NCI-H82 treated with DMSO at 0.1 percent for 48 hours (cell line): ENCODE measurements around the gene LHCGR.

Experiments used
- DNase-seq: peaks from one replicate; lab custom pipeline; 2025; ENCODE audit not compliant: unreplicated experiment; lab: John Stamatoyannopoulos, UW

LHCGR gene

DNA sequence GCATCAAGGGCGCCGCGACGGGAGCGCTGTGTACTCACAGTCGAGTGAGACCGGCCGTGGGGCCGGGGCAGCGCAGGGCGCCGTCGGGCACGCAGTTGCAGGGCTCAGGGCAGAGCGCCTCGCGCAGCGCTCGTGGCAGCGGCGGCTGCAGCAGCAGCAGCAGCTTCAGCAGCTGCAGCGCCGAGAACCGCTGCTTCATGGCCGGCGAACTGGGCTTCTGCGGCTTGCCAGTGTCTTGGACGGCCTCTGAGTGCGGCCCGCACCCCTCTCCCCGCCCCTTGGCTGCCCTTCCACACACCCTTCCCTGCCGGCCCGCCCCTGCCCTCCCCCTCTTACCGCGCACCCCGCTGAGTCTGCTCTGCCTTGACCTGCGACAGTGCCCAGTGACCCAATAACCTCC, at the start of gene LHCGR:
TSS of gene LHCGR (minus strand) at position 252 of the 400 bp plus-strand sequence. CDS start at position 199, 53 bp downstream.
- DNase-seq = no peak

GRCh38 chr2:48799601-48800000, 44.1 kb upstream of the LHCGR start:
- no peak for DNase-seq

DNA sequence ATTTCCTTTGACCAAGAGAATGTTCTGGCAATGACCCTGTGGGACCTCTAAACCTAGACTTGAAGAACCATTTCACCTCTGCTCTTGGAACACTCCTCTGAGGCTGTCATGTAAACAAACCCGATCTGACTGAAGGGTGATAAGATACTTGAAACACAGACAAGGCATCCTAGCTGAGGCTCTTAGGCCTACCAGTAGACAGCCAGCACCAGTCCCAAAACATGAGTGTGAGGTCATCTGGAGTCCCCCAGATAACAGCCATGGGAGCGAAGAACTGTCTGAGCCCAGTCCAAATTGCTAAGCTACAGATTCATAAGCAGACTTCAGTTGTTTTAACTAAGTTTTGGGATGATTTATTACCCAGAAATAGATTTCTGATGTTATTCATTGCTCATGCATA, 39.5 kb upstream of the LHCGR start:
- no peak for DNase-seq

- DNase-seq = no peak
These were observed 38.1 kb upstream of the LHCGR start for GRCh38 chr2:48793671-48794070.

DNA sequence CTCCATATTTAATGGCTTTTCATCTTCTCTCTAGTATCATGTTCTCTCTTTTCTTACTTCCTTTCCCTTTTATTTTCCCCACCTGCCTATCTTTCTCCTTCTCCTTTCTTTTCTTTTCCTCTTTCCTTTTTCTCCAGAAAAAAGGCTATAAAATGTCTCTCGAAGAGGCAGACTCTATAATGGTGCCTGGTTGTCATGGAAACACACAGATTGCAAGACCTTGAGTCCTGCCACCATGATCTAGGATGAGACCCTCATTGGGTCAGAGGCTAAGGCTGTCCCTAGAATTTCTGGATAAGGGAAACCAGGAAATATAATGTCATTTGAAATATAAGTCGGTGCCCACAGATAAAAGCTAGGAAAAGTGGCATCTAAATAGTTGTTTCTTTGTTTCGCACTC, 36.5 kb upstream of the LHCGR start:
- no peak for DNase-seq

- DNase-seq = no peak
These were observed 35.1 kb upstream of the LHCGR start for GRCh38 chr2:48790407-48791170.

DNA sequence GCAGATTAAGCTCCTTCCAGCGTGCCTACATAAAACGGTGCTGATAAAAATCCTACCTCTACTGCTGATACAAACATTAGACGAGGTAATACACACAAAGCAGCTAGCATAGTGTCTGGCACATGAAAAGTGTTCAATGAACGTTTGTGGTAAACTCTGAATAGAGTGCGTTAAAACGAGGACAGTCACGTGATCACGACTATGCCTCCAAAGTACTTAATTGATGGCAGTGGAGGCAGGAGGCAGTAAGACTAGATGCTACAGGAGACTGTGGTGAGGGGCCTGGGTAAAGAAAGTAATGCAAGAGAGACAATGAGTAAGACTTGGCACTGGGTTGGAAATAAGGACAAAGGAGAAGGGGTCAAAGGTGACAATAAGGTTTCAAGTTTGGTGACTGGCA, 32.1 kb upstream of the LHCGR start:
- no peak for DNase-seq

DNA sequence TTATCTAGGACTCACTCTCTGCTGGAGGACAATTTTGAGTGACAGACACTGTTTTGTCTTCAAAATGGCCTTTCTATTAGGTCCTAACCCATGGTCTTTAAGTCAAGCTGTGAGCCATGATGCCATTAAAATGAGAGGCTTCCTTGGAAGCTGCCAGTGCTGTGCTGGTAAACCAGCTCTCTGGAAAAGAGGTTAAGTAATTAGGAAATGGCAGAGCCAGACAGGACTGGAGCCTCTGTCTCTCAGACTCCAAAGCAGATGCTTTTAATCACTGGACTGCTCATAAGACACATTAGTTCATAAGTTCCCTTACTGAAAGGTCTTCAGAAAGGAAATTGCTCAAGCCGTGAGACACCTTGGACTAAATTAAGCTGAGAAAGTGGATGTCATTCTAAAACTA, 25.8 kb upstream of the LHCGR start:
- no peak for DNase-seq

DNA sequence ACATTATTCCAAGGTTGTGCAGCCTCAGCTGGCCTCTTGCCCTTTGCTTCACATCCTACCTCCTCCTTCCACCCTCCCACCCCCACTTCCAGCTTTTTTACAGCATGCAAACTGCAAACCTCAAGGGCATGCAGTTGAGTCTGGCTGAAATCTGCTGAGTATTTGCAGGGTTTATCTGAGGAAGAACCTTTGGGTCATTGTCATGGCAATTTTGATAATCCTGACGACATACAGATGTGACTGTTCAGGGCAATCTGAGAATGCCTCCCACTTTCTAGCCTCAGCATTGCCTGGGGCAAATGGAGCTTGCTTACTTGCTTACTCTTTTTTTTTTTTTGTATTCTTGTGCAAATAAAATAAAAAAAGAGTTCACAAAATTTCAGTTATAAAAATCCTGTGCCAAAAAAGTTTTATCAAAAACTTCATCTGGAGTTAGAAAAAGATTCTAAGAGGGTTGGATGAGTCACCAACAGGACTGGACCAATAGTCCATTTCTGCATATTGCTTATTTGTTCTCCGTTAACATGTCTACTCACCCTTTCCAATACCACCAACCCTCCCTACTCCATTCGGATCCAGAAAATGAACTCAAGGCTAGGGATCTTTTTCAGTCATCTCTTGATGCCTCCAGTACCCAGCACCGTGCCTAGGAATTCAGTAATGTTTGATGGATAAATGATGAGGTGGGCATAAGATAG, 23.6 kb upstream of the LHCGR start:
- DNase-seq = no peak

GRCh38 chr2:48774251-48774650, 18.7 kb upstream of the LHCGR start:
- DNase-seq = no peak

DNA sequence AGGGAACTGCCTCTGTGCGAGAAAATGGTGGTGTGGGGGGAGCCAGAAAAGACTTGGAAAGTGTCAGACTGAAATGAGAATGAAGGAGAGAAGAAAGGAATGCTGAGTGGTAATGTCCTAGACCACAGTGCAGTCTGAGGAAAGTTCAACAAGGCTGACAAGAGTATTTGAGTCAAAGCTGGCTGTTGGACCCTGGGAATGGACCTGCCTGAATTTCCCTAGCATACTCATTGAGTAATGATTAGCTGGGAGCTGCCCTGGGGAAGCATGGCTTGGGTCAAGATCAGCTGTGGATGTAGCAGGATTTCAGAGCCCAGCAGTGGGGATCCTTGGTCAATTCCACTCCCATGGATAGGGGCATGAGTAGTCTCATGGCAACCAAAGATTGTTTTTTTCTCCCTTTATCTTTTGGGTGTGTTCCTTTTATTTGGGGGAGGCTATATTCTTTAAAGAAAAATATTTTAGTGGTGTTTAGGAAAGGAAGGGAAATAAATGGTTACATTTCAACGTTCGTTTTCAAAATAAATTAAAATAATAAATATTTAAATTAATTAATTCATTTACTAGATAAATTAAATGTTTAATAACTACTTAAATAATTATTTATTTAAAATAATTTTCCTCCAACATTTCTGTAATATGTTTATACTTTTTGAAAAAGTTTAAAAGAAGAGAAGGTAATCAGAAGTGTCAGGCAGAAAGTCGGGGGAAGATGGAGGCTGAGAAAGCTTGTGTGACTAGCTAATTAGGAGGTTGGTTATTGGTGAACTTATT, 15.9 kb upstream of the LHCGR start:
- DNase-seq = no peak

DNA sequence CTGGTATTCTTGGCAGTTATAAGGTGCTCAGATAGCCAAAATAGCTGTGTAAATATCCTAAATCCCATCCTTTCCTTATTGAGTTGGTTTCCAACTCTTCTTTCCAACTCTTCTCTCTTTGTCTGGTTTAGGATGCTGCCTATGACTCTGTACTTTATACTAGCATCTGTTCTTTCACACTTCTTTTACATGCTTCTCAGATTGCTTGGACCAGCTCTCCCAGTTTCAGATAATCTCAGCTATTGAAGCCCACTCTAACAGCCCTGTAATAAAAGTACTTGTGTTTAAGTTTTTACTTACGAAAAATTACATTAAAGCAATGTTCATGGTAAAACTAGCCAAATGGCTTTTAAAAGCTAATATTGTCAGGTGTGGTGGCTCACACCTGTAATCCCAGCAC, 14.7 kb upstream of the LHCGR start:
- DNase-seq = no peak

DNA sequence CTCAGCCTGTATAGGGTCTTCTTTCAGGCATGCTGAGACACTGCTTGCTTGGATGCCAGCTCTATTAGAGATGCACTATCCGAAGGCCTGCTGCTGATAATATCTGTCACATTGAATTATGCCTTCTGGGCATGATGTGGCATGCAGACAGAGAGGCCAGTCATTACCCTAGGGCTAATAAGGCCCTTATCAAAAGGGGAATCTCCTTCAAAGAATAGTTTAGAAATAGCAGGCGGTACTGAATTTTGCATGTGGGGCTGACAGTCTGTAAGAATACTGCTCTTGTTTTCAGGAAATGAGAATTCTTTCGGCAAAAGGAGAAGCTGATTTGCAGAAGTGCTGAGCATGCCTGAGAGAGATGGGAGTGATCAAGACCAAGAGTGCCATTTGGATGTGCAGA, 13.1 kb upstream of the LHCGR start:
- no peak for DNase-seq

DNA sequence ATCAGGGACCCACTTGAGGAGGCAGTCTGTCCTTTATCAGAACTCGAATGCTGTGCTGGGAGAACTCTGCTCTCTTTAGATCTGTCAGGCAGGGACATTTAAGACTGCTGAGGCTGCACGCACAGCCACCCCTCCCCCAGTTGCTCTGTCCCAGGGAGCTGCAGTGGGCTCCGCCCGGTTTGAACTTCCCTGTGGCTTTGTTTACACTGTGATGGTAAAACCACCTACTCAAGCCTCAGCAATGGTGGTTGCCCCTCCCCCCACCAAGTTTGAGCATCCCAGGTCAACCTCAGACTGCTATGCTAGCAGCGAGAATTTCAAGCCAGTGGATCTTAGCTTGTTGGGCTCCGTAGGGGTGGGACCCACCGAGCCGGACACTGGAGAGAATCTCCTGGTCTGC, 11.8 kb upstream of the LHCGR start:
- DNase-seq = no peak

DNA sequence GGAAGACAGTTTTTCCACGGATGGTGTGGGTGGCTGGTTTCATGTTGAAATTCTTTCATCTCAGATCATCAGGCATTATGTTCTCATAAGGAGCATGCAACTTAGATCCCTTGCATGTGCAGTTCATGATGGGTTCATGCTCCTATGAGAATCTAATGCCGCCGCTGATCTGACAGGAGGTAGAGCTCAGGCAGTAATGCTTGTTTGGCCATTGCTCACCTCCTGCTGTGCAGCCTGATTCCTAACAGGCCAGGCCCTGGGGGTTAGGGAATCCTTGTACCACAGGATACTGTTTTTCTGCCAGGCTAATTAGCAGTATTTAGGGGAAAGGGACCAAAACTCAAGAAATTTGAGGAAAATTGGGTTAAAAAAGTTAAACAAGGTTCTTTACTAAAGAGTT, 5.3 kb upstream of the LHCGR start:
- DNase-seq = no peak

- DNase-seq = no peak
These were observed 4.2 kb upstream of the LHCGR start for GRCh38 chr2:48759682-48760081.

DNA sequence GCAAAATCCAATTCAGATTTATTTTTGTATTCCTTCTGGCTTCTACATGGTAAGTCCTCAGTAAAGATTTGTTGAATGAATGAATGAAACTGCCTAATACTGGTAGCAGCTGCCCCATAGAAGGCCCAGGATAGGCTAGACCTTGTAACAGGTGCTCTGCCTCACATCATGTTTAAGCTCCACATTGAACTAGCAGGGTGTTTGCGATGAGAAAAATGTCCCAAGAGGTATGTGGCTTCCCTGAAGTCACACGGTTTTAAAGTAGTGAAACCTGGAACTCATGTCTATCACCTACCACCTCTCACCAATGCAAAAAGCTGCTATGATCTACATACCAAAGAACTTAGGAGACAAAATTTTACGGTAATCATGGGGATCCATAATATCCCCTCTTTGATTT, 765 bp upstream of the LHCGR start:
- DNase-seq = no peak

DNA sequence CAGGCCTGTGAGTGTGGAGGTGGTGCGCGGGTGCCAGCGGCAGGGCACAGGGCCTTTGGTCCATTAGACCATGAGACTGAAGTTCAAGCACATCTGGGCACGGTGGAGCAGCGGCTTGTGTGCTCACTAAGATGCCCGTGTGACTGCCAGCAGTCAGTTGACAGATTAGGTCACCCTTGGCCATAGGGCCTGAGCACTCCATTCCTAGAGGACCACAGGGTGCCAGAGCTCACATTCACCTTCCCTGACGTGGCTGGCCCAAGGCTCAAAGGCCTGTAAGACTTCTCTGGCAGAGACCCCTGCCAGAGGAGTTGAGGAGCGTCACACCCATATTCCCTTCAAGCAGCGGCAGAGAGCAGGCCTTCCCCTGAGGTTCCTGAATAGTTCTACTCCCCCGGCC, 650 bp downstream of the LHCGR start:
- no peak for DNase-seq

- DNase-seq = no peak
These were observed 2.3 kb downstream of the LHCGR start for GRCh38 chr2:48753228-48753627.

DNA sequence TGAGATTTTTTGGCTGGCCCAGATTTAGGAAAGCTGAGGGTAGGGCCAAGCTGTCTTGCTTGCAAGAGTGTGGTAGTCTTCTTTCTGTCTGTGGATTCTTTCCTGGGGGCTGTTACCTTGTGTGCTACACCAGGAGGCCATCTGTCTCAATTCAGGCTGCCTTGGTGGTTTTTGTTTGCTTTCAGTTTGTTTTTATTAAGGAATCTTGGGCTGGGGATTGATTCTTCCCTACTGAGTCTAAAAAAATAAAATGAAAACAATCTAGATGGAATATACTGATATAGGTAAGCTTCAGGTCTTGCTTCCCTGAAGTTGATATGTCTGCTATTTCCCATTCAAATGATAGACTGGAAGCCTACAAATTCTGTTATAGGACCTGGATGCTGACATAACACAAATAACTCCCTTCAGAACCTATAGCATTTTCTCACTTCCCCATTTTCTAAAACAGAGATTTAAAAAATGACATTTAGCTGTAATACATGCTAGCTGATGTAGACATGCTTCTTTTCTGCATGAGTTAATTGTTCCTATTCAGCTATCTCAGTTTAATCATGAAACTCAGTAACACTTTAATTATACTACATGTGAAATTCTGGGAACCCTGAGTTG, 5.3 kb downstream of the LHCGR start:
- no peak for DNase-seq

GRCh38 chr2:48749291-48750127, 6.0 kb downstream of the LHCGR start:
- DNase-seq = no peak
